Body of pancreas (tissue), 4 donors: ENCODE data around the gene PSMA2.

Source experiments
- CTCF ChIP-seq, 7 experiments: fragments of 450-650 bp in 4 of 7; fragments of 200-600 bp in 3 of 7; sonication (generic) in 3 of 7; IDR thresholded peaks; one replicate each; pipeline ENCODE4 v1.5.1; 2016 to 2019; ENCODE audit warnings: antibody characterized with exemption in 7 of 7
- POLR2A ChIP-seq, 3 donors: fragments of 450-650 bp; IDR thresholded peaks; one replicate each; pipeline ENCODE4 v1.6.1; 2016; ENCODE audit warnings: antibody characterized with exemption in 3 of 3, mild to moderate bottlenecking in 2 of 3

GRCh38 chr7:42980084-42980483 is 48.1 kb upstream of the PSMA2 start:
- TF ChIP-seq CTCF (IDR thresholded peaks at IDR 0.05) (no peak), POLR2A (IDR thresholded peaks at IDR 0.05) (no peak)
